Lower leg skin (tissue), 4 donors: ENCODE measurements around the gene ATP6V0E1. TPM values are rescaled to one million over a fixed set of nuclear protein-coding genes. Genes with fewer than 3 reads are reported as not detected.

Source experiments
- DNase-seq, 2 donors: peaks; one replicate each; pipeline ENCODE4 v3.0.0-alpha.2; 2019; ENCODE audit warnings: low spot score in 2 of 2
- H3K4me3 ChIP-seq: fragments of 200-600 bp; sonication (generic); 2 replicates; pipeline ENCODE4 v1.5.1; 2017; ENCODE audit warnings: mild to moderate bottlenecking, low read depth; ENCODE audit not compliant: poor library complexity, severe bottlenecking
- POLR2A ChIP-seq, 2 donors: fragments of 450-650 bp; IDR thresholded peaks; one replicate each; pipeline ENCODE4 v1.6.1; 2016 to 2017; ENCODE audit warnings: antibody characterized with exemption in 2 of 2, mild to moderate bottlenecking in 1 of 2, moderate library complexity in 1 of 2
- WGBS, 2 donors: methylation state at CpG; one replicate each; pipeline ENCODE4 v1.1.5; 2018; 5-methylcytosine and 5-hydroxymethylcytosine counted together
- intact Hi-C: fragments of 100-400 bp; cut with DNase I; formaldehyde crosslinking; loops from one replicate; pipeline ENCODE4 v1.15.0; 2023; ENCODE audit warnings: low total_unique reads
- total RNA-seq, 4 donors: library from RNA; depleted of rRNA; stranded (reverse); fragments of >200 nt; gene quantifications; one replicate each; pipeline ENCODE4 v1.1.0, GENCODE V29; 2016
- TF ChIP-seq, protein P1 (sequence below), 3 donors: fragments of 450-650 bp; IDR thresholded peaks; one replicate each; pipeline ENCODE4 v1.5.1; 2016; ENCODE audit warnings: antibody characterized with exemption in 3 of 3, mild to moderate bottlenecking in 3 of 3, moderate library complexity in 2 of 3

Gene ATP6V0E1
- total RNA-seq, 4 donors from 2014 or later = 47.3 to 110 (median 86.4) TPM

DNA sequence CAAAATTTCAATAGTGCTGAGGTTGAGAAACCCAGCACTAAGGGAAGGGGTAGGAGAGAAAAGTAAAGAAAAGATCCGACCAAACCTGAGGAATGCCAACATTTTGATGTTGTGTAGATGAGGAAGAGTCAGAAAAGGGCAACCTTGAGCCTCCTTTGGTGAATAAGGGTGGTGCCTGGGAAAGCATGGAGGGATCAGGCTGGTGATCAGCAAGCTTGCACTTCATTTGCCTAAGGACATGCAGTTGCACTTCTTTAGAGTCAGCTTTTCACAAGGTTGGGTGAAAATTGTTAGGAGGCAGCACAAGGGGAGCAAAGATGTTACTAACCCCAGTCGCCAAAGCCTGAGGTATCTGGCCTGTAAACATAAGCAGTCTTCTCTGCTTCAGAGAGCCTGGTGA is 20.4 kb downstream of the ATP6V0E1 start:
- peak in 1 of 2 donors; percentile 25 for DNase-seq
- intact Hi-C loops = no loop called here
- H3K4me3 ChIP-seq = no peak overlapping the region
- TF ChIP-seq, protein P1, sequence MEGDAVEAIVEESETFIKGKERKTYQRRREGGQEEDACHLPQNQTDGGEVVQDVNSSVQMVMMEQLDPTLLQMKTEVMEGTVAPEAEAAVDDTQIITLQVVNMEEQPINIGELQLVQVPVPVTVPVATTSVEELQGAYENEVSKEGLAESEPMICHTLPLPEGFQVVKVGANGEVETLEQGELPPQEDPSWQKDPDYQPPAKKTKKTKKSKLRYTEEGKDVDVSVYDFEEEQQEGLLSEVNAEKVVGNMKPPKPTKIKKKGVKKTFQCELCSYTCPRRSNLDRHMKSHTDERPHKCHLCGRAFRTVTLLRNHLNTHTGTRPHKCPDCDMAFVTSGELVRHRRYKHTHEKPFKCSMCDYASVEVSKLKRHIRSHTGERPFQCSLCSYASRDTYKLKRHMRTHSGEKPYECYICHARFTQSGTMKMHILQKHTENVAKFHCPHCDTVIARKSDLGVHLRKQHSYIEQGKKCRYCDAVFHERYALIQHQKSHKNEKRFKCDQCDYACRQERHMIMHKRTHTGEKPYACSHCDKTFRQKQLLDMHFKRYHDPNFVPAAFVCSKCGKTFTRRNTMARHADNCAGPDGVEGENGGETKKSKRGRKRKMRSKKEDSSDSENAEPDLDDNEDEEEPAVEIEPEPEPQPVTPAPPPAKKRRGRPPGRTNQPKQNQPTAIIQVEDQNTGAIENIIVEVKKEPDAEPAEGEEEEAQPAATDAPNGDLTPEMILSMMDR (IDR thresholded peaks at IDR 0.05) = no peak
- TF ChIP-seq POLR2A (IDR thresholded peaks at IDR 0.05) = no peak
- 83 to 88% methylated on average over 2 of the region's 2 CpGs for WGBS, 2 donors

DNA sequence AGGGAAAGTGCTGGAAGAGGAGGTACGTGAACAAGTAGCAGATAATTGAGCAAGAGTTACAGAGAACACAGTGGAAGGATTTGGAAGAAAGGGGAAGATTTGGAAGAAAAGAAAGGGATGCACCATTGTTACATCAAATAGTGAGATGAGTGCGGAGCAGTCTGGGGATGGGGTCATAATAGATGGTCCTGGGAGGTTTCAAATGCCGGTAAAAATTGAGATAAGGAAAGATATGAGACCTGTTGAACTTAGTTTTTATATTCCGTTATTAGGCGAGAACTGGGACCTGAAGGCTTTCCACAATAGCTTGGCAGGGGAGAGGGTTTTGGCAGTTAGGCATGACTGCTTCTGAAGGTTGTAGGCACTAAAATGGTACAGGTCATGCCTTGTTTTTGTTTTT is 20.9 kb downstream of the ATP6V0E1 start:
- intact Hi-C loops = no loop called here
- no peak for TF ChIP-seq POLR2A (IDR thresholded peaks at IDR 0.05)
- TF ChIP-seq, protein P1 (IDR thresholded peaks at IDR 0.05) = no peak
- peak in 1 of 2 donors; percentile 7 for DNase-seq
- no peak overlapping the region for H3K4me3 ChIP-seq
- WGBS, 2 donors = 89 to 94% methylated on average over 5 of the region's 5 CpGs

DNA sequence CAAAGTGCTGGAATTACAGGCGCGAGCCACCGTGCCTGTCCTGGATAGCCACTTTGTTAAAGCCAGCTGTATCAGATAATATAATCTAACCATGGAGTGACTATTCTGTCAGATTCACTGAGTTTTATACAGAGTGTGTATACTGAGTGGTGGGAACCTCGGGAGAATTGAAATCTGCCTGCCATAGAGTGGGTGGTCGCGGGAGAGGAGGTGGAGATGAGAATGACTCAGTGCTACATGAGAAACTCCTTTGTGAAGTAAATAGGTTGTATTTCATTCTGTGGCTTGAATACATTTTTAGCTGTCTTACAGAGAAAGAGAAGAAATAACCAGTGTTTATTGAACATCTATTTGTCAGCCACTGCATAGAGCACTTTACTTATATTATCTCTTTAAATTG is 26.4 kb downstream of the ATP6V0E1 start:
- intact Hi-C loops = no loop called here

DNA sequence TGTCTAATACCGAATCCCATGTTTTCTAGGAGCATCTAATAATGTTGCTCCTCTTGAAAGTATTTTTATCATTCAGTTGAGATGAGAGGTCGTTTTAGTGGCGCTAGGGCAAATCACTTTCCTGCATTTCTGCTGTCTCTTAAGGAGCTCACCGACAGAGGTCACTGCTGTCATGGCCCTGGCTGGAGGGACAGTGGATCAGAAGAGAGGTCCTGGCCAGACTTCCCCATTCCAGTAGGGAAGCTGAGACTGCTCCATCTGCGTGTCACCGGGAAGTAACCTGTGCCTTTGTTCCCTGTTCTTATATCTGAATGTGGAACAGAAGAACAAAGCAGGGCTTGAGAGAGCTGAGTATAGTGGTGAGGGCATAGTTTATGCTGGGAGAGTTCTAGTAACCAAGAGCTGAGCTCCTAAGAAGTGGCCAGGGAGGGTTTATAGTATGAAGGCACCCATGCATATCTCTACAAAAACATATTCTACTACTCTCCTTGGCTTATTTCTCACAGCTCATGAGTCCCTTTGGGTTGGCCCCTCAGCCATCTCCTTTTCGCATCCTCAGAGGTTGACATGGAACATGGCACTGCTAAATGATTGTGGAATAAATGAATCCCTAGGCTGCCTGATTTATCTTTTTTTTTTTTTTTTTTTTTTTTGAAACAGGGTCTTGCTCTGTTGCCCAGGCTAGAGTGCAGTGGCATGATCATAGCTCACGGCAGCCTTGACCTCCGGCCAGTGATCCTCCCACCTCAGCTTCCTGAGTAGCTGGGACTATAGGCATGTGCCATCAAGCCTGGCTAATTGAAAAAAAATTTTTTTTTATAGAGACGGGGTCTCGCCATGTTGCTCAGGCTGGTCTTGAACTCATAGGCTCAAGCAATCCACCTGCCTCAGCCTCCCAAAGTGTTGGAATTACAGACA is 27.2 kb downstream of the ATP6V0E1 start:
- peak; percentile 43 to 87 for DNase-seq
- intact Hi-C loops = no loop called here
- no peak for TF ChIP-seq POLR2A (IDR thresholded peaks at IDR 0.05)
- TF ChIP-seq, protein P1 (IDR thresholded peaks at IDR 0.05) = no peak
- WGBS, 2 donors = 79 to 86% methylated on average over 11 of the region's 11 CpGs
- H3K4me3 ChIP-seq = no peak overlapping the region

More for the DNA sequence above, 26.4 kb downstream of the ATP6V0E1 start:
- no peak overlapping the region for H3K4me3 ChIP-seq
- WGBS, 2 donors = 82 to 84% methylated on average over 6 of the region's 6 CpGs
- DNase-seq = peak in 1 of 2 donors; percentile 18
- TF ChIP-seq, protein P1 (IDR thresholded peaks at IDR 0.05) = no peak
- no peak for TF ChIP-seq POLR2A (IDR thresholded peaks at IDR 0.05)

DNA sequence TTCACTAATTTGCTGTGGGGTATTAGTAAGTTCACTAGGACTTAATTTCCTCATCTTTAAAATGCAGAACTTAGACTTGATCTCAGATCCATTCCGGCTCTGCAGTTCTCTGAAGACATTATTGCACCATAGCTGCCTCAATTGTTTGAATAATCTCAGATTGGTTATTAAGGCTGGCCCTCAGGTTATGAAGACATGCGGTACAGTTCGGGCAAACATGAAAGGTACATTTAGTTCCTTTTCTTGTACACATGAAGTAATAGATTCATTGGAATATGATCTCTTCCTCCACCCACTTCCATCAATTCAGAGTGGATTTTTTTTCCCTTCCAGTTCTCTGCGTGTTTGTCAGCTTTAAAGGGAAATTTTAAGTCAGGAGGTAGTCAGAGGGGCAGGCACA is 28.0 kb downstream of the ATP6V0E1 start:
- H3K4me3 ChIP-seq = no peak overlapping the region
- DNase-seq = no peak
- TF ChIP-seq, protein P1 (IDR thresholded peaks at IDR 0.05) = no peak
- no peak for TF ChIP-seq POLR2A (IDR thresholded peaks at IDR 0.05)
- WGBS, 2 donors = 53 to 65% methylated on average over 4 of the region's 4 CpGs
- intact Hi-C loops = no loop called here
